ENCODE results near the gene ZSCAN31.

- TF ChIP-seq CTCF (IDR thresholded peaks at IDR 0.05) (no peak), POLR2A (IDR thresholded peaks at IDR 0.05) (no peak)
These were observed 8.1 kb upstream of the ZSCAN31 start for GRCh38 chr6:28343898-28344677.

All from uterus (tissue), 2 donors.